Measurements from ENCODE around the gene PROSER1.
"Not testable (repeated sequence)": the region's sequence is repeated elsewhere in the genome, so short reads cannot be mapped to it uniquely, and the experiment has no call there.

- TF ChIP-seq, protein P1, sequence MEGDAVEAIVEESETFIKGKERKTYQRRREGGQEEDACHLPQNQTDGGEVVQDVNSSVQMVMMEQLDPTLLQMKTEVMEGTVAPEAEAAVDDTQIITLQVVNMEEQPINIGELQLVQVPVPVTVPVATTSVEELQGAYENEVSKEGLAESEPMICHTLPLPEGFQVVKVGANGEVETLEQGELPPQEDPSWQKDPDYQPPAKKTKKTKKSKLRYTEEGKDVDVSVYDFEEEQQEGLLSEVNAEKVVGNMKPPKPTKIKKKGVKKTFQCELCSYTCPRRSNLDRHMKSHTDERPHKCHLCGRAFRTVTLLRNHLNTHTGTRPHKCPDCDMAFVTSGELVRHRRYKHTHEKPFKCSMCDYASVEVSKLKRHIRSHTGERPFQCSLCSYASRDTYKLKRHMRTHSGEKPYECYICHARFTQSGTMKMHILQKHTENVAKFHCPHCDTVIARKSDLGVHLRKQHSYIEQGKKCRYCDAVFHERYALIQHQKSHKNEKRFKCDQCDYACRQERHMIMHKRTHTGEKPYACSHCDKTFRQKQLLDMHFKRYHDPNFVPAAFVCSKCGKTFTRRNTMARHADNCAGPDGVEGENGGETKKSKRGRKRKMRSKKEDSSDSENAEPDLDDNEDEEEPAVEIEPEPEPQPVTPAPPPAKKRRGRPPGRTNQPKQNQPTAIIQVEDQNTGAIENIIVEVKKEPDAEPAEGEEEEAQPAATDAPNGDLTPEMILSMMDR (conservative IDR thresholded peaks at IDR 0.05; ENCODE audit: low read depth, low read length): not testable (repeated sequence)
- not testable (repeated sequence) for TF ChIP-seq POLR2A (IDR thresholded peaks at IDR 0.05; ENCODE audit: low read depth, low read length); FOS (IDR thresholded peaks at IDR 0.05; ENCODE audit: low read depth, low read length); CEBPB (IDR thresholded peaks at IDR 0.05; ENCODE audit: low read depth, low read length); MXI1 (IDR thresholded peaks at IDR 0.05; ENCODE audit: borderline replicate concordance, low read depth, low read length)
Measured at GRCh38 chr13:39006371-39007111, 31.3 kb downstream of the PROSER1 start.
